ENCODE results near the gene PJA2.

GRCh38 chr5:109297900-109298299 lies 111.9 kb downstream of the PJA2 start:
- TF ChIP-seq CTCF (IDR thresholded peaks at IDR 0.05; ENCODE audit: low read length) (no peak), EZH2 (optimal IDR thresholded peaks at IDR 0.05; ENCODE audit: low read depth, low read length) (no peak), EZH2phosphoT487 (IDR thresholded peaks at IDR 0.05; ENCODE audit: low read length) (no peak)

Data from MM.1S (cell line).